KMS-11 (cell line): Measurements from ENCODE around the gene CALML6.
A peak's percentile ranks its signal among the peaks of the same experiment; 100 is the strongest.

Experiments
- H2AFZ ChIP-seq: fragments of 200-600 bp; sonication (generic); 2 replicates; pipeline ENCODE4 v1.6.1; 2016; ENCODE audit warnings: antibody characterized with exemption, mixed run types, low read depth
- H3K27ac ChIP-seq: fragments of 200-600 bp; sonication (generic); 2 replicates; pipeline ENCODE4 v1.6.1; 2016; ENCODE audit warnings: mild to moderate bottlenecking, mixed run types
- H3K27me3 ChIP-seq: fragments of 200-600 bp; sonication (generic); 2 replicates; pipeline ENCODE4 v1.6.1; 2017; ENCODE audit warnings: mild to moderate bottlenecking, low read depth, mixed run types, moderate library complexity; ENCODE audit not compliant: insufficient read depth
- H3K36me3 ChIP-seq: fragments of 200-600 bp; sonication (generic); 2 replicates; pipeline ENCODE4 v1.6.1; 2017; ENCODE audit warnings: mild to moderate bottlenecking, mixed run types; ENCODE audit not compliant: insufficient read depth
- H3K4me1 ChIP-seq: fragments of 200-600 bp; sonication (generic); 2 replicates; pipeline ENCODE4 v1.6.1; 2016; ENCODE audit warnings: mild to moderate bottlenecking, low read depth, mixed run types; ENCODE audit not compliant: poor library complexity, severe bottlenecking
- H3K4me2 ChIP-seq: fragments of 200-600 bp; sonication (generic); 2 replicates; pipeline ENCODE4 v1.7.0; 2016; ENCODE audit warnings: mild to moderate bottlenecking, mixed run types
- H3K4me3 ChIP-seq: fragments of 200-600 bp; sonication (generic); IDR thresholded peaks from 2 replicates; pipeline ENCODE4 v1.6.1; 2017; ENCODE audit warnings: low read depth, low read length, mixed read lengths; ENCODE audit not compliant: insufficient read depth
- H3K79me2 ChIP-seq: fragments of 200-600 bp; sonication (generic); 2 replicates; pipeline ENCODE4 v1.6.1; 2016; ENCODE audit warnings: low read depth, mixed run types; ENCODE audit not compliant: insufficient read depth
- H3K9ac ChIP-seq: fragments of 200-600 bp; sonication (generic); 2 replicates; pipeline ENCODE4 v1.6.1; 2016; ENCODE audit warnings: mild to moderate bottlenecking, mixed run types
- H4K20me1 ChIP-seq: fragments of 200-600 bp; sonication (generic); 2 replicates; pipeline ENCODE4 v1.6.1; 2016; ENCODE audit warnings: mild to moderate bottlenecking, mixed run types; ENCODE audit not compliant: insufficient read depth
- CTCF ChIP-seq: fragments of 200-600 bp; sonication (generic); conservative IDR thresholded peaks from 2 replicates; pipeline ENCODE4 v1.6.1; 2017; ENCODE audit warnings: low read depth, mild to moderate bottlenecking, antibody characterized with exemption, low read length, moderate library complexity, mixed read lengths

CALML6 gene

DNA sequence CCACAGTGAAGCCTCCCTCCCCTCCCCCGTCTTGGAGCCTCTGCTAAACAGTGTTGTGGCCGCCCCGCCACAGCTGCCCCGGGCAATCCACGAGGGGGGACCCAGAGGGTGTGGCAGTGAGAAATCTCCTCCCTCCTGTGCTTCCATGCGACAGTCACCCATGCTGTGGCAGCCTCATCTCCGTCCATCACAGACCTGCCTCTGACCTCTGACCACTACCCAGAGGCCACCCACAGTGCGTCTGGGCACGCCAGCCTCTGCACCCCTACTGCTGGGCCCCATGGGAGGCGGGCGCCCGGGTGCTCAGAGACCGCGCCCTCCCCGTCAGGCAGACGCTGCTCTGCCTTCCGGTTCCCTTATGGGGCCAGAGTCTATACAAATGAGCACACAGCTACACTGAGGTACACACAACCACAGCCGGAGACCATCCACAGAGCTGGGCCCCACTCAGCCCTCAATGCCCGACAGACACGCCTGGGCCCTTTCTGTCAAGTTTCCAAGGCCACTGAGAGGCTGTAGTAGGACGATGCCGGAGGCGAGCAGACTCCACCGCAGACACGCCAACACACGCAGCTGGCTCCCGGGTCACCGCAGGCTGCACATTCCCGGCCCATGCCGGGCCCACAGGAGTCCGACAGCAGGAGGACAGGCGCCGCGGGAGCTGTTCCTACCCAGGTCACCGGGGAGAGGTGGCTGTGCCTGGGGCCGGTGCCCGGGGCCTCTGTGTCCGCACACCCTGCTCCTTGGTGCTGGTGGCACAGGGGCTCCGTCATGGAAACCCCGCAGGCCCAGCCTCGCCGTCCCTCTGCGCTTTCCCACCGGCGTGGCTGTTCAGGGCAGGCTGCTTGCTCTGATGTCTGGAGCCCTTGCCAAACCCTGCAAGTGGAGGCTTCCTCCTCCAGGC lies 27.9 kb downstream of the CALML6 start:
- no peak for TF ChIP-seq CTCF
- Histone ChIP-seq H3K4me1 (no peaks in the 10 kb centered on the region), H3K27ac (no peak overlapping the region), H3K79me2 (no peaks in the 10 kb centered on the region), H3K4me3 (no peak overlapping the region), H3K9ac (no peak overlapping the region), H2AFZ (no peak overlapping the region), H3K4me2 (no peak overlapping the region), H4K20me1 (no peaks in the 10 kb centered on the region), H3K36me3 (no peaks in the 10 kb centered on the region), H3K27me3 (peaks cover 93% of the 10 kb centered on the region)

GRCh38 chr1:1943834-1944570 lies 28.9 kb downstream of the CALML6 start:
- H3K4me1 ChIP-seq: no peaks in the 10 kb centered on the region
- H3K9ac ChIP-seq: no peak overlapping the region
- TF ChIP-seq CTCF: peak; percentile 87
- peaks cover 86% of the 10 kb centered on the region for H3K27me3 ChIP-seq
- no peaks in the 10 kb centered on the region for H3K79me2 ChIP-seq
- no peaks in the 10 kb centered on the region for H3K36me3 ChIP-seq
- H3K4me3 ChIP-seq: no peak overlapping the region
- H4K20me1 ChIP-seq: no peaks in the 10 kb centered on the region
- no peak overlapping the region; the same call in 1 of the 2 replicates for H3K4me2 ChIP-seq
- H3K27ac ChIP-seq: no peak overlapping the region
- H2AFZ ChIP-seq: peak overlapping the region; percentile 5; the same call in 1 of the 2 replicates

- Histone ChIP-seq H3K4me3 (no peak overlapping the region), H4K20me1 (no peaks in the 10 kb centered on the region), H3K27me3 (peaks cover 86% of the 10 kb centered on the region), H3K36me3 (no peaks in the 10 kb centered on the region), H2AFZ (no peak overlapping the region), H3K4me1 (no peaks in the 10 kb centered on the region), H3K27ac (no peak overlapping the region), H3K9ac (no peak overlapping the region), H3K79me2 (no peaks in the 10 kb centered on the region), H3K4me2 (no peak overlapping the region)
- TF ChIP-seq CTCF: no peak
These were observed 30.8 kb downstream of the CALML6 start for GRCh38 chr1:1945782-1946393.

DNA sequence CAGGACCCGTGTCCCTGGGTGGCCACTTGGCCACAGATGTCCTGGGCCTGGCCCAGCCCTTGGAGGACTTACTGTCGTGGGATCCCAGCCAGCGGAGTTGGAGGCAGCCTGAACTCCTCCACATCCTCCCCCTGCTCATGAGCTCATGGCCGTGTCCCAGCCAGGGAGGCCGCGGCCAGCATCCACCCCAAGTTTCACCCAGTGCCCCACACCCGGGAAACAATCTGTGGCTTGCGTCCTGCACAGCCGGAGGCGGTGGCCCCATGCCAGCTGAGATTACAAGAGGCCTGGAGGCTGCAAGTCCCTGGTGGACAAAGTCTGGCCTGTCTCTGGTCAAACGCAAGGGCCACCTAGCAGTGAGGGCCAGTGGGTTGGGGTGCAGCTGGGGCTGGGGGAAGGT lies 31.5 kb downstream of the CALML6 start:
- Histone ChIP-seq H3K79me2 (no peaks in the 10 kb centered on the region), H4K20me1 (no peaks in the 10 kb centered on the region), H2AFZ (no peak overlapping the region), H3K4me2 (no peak overlapping the region), H3K4me1 (no peaks in the 10 kb centered on the region), H3K9ac (no peak overlapping the region), H3K4me3 (no peak overlapping the region), H3K27ac (no peak overlapping the region), H3K27me3 (peaks cover 86% of the 10 kb centered on the region), H3K36me3 (no peaks in the 10 kb centered on the region)
- no peak for TF ChIP-seq CTCF
